ENCODE data around the gene CDH5.

GRCh38 chr16:66451548-66451947 is 85.1 kb downstream of the CDH5 start:
- TF ChIP-seq ZNF577 (CRISPR knock-in tag; IDR thresholded peaks at IDR 0.05; ENCODE audit: borderline replicate concordance, low read depth) = no peak
- no peak for TF ChIP-seq KDM1A (CRISPR knock-in tag; IDR thresholded peaks at IDR 0.05)
- no peak for TF ChIP-seq DNMT3B (CRISPR knock-in tag; conservative IDR thresholded peaks at IDR 0.05)
- TF ChIP-seq NCOR1 (IDR thresholded peaks at IDR 0.05; ENCODE audit: borderline replicate concordance, low read length) = no peak
- no peak for TF ChIP-seq GLMP (CRISPR knock-in tag; IDR thresholded peaks at IDR 0.05; ENCODE audit: borderline replicate concordance)
- TF ChIP-seq TCF12 (IDR thresholded peaks at IDR 0.05) = no peak
- no peak for TF ChIP-seq TCF12 (CRISPR knock-in tag; IDR thresholded peaks at IDR 0.05)
- TF ChIP-seq HMGXB4 (CRISPR knock-in tag; IDR thresholded peaks at IDR 0.05; ENCODE audit: borderline replicate concordance in 1 of 2, low read depth in 1 of 2) = no peak
- TF ChIP-seq FIP1L1 (IDR thresholded peaks at IDR 0.05; ENCODE audit: borderline replicate concordance, insufficient read depth, low read depth, low read length) = no peak
- TF ChIP-seq REST (IDR thresholded peaks at IDR 0.05; ENCODE audit: borderline replicate concordance in 1 of 2, low read depth in 1 of 2, low read length in 2 of 2) = no peak
- TF ChIP-seq ZNF407 (CRISPR knock-in tag; IDR thresholded peaks at IDR 0.05; ENCODE audit: not compliant biosample characterization) = no peak
- no peak for TF ChIP-seq CTCF (CRISPR knock-in tag; IDR thresholded peaks at IDR 0.05)
- TF ChIP-seq GZF1 (CRISPR knock-in tag; IDR thresholded peaks at IDR 0.05) = no peak
- no peak for TF ChIP-seq NKX3-1 (CRISPR knock-in tag; IDR thresholded peaks at IDR 0.05)

Measured in HepG2 (cell line).